GM18517 (cell line): ENCODE measurements around the gene MSRB3.
"Not testable (repeated sequence)": the region's sequence is repeated elsewhere in the genome, so short reads cannot be mapped to it uniquely, and the experiment has no call there.

Experiments used
- ATAC-seq: cut with Tn5 transposase; IDR thresholded peaks from one replicate; pipeline ENCODE4 v1.9.1; 2021; ENCODE audit warnings: mild to moderate bottlenecking, moderate library complexity; ENCODE audit not compliant: unreplicated experiment

Gene MSRB3

DNA sequence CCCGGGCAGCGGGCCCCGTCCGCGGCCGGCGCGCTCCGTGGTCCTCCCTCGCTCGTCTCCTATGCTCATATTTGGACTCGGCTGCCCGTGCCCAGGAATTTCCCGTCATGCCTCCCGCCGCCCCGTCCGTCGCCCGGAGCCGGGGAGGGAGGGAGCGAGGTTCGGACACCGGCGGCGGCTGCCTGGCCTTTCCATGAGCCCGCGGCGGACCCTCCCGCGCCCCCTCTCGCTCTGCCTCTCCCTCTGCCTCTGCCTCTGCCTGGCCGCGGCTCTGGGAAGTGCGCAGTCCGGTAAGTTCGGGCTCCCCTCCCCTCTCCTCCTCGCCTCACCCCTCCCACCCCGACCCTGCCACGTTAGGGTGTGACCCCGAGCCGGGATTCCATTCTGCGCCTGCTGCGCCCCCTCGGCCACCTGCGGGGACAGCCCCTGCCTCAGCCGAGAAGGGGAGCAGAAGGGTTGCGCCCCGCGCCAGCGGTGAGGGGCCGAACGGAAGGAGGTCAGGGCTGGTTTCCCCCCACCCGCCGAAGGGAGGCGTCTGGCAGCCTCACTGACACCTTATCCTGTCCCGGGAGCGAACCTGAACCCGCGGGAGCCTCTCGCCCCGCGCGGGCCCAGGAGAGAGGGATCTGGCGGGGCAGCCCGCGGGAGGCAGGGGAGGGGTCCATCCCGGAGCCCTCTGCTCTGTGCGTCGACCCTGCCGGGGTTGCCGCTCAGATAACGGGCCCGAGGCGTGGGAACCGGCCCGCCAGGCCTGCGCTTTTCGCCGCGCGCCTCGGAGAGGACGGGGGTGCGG, at the start of gene MSRB3:
Gene MSRB3 (plus strand): TSS at position 108 of the 793 bp plus-strand sequence. CDS start 29,897 bp downstream, outside the sequence.
- ATAC-seq: peak; percentile 49

DNA sequence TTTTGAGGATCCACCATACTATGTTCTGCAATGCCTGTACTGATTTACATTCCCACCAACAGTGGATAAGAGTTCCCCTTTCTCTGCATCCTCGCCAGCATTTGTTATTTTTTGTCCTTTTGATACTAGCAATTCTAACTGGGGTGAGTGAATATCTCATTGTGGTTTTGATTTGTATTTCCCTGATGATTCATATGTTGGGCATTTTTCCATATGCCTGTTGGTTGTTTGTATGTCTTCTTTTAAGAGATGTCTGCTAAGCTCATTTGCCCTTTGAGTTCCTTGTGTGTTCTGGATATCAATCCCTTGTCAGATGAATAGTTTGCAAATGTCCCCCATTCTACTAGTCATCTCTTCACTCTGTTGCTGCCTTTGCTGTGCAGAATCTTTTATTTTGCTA, 49.0 kb upstream of the MSRB3 start:
- ATAC-seq: no peak

DNA sequence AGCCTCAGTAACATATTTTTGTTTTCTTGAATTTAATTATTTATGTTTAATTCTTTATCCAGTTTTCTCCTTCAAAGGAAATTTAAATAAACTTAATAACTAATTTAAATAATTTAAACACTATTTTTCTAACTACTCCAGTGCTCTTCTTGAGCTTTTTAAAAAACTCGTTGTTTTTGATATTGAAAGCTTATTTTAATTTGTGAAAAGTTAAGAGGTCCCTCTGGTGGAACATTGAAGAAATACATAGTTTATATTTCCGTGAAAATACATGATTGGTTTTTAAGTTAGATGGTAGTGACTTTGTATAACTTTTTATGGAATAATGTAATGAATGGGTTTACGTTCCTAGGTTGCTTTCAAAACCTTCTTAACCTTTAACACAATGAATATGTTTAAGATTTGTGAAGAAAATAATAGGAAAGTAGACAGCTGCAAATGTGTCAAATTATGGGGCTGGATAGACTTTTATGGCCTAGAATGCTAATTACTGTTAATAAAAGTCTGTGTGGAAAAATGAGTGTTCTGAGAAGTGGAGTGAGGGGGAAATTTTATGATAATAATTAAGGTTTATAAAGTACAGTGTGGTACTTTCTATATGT, 45.9 kb upstream of the MSRB3 start:
- ATAC-seq: peak; percentile 48

DNA sequence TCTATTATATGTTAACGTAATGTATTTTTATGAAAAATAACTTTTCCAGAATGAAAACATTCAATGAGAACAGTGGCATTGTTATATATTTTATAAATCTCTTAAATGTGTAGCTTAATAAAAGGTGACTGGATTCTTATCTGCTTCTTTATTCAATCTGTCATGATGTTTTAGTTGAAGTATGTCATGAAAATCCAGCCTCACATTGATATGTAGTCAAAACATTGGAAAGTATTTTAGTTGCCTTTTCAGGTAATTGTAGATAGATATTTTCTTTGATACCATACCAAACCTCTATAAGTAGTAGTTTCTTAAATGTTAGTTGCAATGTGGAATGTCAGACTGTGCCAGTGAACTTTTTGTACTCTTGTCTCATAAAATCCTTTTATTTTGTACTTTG, 41.3 kb upstream of the MSRB3 start:
- no peak for ATAC-seq

DNA sequence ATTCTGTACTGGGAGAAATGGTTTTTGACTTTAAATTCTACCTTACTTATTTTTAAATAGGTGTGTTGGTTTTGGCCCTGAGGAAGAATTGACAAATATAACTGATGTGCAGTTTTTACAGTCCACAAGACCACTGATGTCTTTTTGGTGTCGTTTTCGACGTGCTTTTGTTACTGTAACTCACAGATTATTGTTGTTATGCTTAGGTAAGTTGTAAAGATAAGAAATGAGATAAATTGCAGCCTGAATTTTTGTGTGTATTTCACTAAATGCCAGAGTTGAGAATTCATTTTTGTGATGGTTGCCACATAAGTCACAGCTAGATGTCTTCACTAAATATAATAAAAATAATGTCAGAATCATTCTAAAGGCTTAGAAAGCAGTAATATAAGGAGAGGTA, 39.9 kb upstream of the MSRB3 start:
- no peak for ATAC-seq

DNA sequence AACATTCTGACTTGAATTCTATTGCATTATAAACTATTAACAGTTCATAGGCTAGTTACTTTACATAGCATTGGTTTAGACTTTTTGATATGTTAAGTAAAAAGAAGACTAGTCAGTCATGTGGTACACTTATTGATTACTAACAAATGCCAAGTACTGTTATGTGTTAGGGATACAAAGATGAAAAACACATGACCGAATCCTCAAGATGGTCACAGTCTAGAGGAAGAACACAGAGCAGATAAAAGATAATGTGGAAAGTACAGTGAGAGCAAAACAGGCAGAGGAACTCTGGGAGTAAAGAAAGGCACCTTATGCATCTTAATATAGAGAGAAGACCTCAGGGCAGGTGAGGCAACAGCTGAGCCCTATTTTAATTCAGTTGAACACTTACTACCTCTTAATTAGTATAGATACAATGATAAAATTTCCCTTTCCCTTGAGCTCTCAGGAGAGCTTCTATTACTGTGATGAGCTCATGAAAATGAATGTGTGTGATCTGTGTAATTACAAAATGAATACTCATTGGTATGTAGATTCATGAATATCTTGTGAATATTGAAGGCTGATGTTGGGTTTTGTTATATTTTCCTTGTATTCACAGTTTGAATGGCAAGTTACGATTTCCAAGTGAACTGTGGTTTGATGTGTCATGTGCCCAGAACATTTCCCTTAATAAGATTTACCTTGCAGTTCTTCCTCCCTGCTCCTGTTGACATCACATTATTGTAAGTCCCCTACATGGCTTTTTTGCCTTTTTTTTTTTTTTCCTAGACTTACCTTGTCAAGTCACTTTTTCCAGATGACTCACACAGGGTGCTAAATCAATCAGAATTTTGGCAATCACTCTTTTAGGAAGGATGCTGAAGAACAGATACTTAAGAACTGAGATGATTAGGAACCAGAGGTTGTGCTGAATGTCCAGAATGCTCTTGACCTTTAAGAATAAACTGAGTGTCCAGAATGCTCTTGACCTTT, 29.5 kb upstream of the MSRB3 start:
- no peak for ATAC-seq

DNA sequence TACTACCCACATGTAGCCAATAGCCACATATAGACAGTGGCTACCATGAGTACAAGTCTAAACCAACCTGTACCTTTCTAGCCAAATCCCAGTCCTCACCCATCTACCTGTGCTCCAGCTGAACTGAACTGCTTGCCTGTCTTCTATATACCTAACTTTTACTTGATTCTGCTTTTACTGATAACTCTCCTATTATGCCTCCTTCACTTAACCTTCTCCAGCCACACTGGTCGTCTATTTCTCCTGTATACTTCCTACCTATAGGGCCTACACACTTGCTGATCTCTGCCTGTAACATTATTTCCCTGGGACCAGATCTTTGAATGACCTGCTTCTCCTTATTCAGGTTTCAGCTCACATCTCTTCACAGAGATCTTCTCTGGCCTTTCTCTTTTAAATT, 26.0 kb upstream of the MSRB3 start:
- no peak for ATAC-seq

DNA sequence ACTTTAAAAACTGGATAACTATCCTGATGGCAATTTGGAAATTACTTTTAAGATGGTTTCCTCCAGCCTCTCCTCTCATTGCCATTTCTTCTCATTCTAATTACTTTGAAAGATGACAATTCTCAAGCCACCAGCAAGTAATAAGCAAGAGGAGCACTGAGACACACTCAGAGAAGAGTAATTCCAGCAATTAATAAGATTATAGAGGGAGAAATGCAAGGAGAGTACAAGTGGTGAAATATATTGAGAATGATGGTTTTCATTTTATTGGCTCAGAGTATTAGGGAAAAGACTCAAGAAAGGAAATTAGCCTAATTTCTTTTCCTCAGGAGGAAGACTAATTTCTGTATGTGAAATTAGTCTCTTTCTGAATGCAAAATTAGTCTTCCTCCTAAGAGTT, 20.5 kb upstream of the MSRB3 start:
- ATAC-seq: no peak

DNA sequence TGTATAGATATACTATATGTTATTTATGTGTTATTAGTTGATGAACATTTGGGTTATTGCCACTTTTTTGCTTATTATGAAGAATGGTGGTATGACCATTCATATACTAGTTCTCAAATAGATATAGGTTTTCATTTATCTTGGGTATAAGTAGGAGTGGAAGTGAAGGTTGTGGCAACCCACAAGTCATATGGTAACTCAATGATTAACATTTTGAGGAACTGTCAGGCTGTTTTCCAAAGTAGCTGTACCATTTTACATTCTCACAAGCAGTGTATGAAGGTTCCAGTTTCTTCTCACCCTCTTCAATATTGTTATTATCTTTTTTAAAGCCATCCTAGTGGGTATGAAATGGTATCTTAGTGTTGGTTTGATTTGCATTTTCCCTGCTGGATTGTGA, 19.0 kb upstream of the MSRB3 start:
- no peak for ATAC-seq

DNA sequence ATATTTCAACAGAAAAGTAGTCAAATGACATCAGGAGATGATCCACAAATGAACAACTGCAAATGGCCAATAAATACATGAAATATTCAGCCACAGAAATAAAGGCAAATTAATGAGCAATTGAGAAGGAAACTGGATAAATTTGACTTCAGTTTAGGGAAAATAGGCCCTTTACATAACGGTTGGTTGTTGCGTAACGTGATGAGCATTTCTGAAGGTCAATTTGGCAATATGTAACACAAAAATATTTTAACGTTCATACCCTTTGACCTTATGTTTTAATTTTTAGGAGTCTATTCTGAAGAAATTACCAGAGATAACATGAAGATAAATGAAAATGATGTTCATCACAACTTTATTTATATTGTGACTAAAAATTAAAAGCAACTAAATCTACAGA, 14.7 kb upstream of the MSRB3 start:
- no peak for ATAC-seq

DNA sequence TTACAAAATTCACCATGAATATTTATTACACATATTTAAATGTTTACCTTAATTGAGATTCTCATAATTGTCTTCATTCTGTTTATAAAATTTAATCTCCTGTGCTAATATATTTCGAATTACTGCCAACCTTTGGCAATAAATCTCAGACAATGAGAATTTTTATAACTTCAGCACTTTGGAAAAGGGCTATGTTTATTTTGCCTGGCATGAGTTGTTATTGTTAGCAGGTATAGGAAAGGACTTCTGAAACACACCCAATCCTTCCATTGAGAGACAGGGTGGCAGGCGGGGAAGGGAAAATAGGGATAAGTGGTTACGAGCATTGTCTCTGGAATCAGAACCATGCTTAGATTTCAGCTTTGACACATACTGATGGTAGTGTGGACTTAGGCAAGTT, 12.1 kb upstream of the MSRB3 start:
- ATAC-seq: no peak

DNA sequence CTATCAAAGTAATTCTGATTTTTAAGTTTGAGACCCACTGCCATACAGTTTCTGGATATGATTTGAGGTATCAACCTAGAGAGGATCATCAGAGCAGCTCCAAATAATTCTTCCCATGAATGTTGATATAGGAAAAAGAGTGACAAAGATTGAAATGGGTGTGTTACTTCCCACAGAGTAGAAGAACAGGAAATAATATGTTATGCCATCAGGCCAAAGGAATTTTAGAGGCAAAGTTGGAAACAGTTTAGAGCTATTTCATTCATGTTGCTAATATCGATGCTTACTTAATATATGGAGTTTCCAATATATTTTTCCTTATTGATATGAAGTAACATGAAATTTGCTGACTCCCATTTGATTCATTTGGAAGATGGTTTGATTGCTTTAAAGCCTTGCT, 8.9 kb upstream of the MSRB3 start:
- ATAC-seq: no peak

DNA sequence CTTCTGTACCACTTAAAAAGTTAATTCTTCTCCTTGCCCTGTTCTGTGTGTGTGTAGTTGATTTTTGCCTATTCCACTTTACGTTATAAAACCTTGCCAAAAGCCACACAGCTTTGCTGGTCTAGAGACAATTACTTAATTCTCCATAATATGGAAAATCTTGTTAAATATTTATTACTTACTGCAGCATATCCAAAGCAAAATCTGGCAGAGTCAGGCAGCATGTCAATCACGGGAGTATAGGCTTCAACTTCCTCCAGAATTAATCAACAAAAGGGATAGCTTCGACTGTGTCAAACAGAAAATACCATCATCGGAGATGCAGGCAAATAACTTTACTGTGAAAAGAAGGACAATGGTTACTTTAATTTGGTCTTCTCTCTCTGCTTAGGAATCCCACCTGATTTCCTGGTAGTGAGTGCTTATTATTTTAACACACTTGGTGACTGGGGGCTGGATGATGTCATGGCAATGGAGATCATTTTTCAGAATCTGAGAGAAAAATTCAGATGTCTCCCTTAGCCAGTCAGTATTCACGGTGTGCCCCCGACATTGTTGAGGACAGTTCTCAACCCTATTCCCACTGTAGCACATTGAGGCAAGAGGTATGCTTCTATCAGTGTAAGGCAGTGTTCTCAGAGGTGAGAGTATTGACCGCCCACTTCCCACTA, 3.7 kb upstream of the MSRB3 start:
- no peak for ATAC-seq

DNA sequence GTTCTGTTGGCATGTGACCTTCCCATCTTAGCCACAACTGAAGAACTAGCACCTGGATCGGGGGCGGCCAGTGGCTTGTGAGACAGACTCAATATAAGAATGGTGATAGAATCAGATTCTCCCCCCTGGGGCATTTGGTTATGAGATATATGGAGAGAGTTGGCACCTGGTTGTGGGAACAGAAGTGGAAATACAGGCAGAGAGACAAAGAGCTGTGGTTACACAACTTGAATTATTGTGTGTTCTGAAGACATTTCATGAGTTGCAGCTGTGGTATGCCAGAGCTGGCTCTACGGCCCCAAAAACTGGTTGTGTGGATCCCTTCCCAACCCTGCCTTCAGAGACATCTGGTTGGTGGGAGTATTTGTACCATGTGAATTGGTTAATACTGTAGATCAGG, 2.9 kb upstream of the MSRB3 start:
- no peak for ATAC-seq

DNA sequence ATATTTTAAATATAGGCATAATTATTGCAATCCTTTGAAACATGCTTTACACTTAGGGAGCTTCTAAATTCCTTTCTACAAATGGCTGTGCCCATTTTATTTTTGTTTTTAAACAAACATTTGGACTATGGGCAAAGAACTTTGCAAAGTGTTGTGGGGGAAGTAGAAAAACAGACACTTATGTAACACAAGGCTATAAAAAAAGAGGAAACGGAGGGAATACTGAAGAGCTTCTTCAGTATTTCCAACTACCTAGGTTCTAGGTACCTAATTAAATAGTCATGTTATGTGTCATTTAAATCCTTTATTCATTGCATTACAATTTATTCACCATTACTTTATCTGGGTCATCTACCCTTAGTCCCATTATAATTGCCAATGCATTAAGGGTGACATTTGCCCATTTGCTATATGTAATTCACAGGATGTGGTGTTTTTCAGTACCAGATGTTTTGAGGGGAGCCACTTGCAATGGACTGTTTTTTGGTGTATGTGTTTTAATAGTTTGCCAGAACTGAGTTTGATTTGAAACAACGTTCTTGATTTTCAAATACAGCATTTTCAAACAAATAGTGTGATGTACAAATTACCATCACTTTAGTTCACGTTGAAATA, 1.5 kb upstream of the MSRB3 start:
- no peak for ATAC-seq

DNA sequence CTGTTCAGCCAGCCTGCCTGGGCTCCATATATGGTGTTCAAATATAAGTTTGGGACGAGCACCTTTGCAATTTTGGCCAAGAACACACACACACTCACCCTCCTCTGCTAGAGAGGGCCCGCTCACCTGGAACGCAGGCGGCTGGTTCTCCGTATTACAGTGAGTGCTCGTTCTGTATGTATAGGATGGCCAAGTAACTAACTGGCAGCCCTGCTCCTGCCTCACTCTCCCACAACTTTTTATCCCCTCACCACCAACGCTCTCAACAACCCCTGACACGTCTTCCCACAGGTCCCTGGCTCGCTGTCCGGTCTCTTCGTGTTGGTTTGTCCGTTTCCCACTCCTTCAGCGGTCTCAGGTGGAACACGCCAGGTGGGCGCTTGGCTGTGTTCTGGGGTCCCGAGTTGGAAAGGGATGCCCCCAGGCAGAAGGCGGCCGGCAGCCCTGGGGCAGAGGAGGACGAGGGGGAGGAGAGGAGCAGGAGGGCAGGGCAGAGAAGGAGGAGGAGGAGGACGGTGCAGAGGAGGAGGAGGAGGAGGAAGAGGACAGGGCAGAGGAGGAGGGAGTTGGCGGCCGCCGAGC, 398 bp upstream of the MSRB3 start:
- no peak for ATAC-seq

DNA sequence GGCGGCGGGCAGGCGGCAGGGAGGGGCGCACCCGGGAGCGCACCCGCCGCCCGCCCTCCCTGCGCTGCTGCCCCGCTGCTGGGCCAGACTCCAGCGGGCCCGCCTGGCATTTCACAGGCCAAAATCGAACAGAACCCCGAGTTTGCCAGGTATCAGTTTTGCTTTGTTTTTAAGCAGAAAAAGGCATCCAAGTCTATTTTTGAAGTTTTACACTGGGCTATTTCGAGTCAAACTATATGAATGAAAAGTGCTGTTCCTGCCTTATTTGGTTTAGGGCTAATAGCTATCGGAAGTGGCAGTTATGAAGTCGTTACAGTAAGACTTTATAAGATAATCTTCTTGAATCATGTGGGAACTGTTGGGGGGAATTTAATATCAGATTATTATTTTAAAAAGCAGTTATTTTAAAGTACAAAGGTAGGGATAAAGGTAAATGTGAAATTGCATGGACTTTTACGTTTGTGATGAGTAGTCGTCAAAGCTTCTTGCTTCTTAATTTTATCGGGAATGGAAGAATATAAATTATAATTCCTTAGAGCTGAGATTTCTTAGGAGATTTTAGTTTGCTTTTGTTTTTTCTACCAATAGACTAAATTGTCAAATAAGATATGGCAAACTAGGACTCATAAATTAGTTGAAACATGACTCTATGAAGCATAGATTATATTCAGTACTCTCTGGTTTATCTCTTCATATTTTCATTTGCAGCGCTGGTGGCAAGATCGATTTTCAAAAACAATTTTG, 1.1 kb downstream of the MSRB3 start:
- ATAC-seq: peak; percentile 29

DNA sequence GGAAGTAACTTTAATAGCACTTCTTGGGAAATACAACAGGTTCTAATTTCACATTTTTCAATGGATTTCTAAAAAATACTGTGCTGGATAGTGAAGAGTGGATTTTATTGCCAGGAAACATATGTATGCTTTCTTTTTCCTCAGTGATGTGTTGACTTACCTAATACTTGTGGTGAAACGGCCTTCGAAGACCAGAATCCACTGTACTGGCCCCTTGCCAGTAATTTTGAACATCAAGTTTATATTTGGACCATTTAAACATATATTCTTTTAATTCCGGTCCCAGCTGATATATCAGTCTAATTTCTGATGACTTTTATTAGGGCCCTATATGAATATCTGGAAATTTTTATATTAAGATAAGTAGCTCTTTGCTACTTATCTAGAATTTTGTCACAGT, 1.8 kb downstream of the MSRB3 start:
- ATAC-seq: no peak

DNA sequence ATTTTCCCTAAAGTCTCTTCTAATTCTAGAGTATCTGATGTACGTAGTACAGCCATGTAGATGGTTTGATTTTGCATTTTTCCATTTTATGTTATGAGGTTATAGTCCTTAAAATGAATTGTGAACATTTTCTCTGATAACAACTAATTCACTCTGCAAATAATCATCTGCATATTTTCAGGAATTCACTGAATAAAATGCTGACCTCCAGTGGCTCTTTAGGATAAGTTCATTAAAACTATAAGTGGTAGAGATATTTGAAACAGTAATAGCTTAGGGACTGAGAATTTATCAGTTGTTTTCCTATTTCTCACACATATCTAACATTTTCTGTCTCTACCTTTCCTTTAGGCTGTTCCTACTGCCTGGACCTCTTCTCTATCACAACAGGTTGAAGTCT, 4.4 kb downstream of the MSRB3 start:
- ATAC-seq: no peak

DNA sequence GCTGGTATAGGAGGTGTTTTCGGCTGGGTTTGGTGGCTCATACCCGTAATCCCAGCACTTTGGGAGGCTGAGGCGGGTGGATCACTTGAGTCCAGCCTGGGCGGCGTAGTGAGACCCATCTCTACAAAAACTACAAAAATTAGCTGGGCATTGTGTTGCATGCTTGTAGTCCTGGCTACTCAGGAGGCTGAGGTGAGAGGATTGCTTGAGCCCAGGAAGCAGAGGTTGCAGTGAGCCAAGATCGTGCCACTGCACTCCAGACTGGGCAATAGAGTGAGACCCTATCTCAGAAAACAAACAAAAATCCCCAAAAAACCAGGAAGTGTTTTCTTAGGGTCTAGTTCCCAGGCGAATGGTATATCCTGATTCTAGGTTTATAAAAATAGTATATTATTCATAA, 7.0 kb downstream of the MSRB3 start:
- ATAC-seq: not testable (repeated sequence)
